IgD-negative memory B cell (primary cell): ENCODE measurements around the gene HTR5A. TPM values are rescaled to one million over a fixed set of nuclear protein-coding genes. Genes with fewer than 3 reads are reported as not detected.

Experiments used
- H3K27ac Mint-ChIP-seq, 3 donors: one replicate each; pipeline ENCODE4 v1.8.0; 2020 to 2022; ENCODE audit warnings: mild to moderate bottlenecking in 3 of 3, mixed read lengths in 3 of 3, moderate library complexity in 1 of 3
- H3K27me3 Mint-ChIP-seq: one replicate; pipeline ENCODE4 v1.8.0; 2021; ENCODE audit warnings: mixed read lengths
- H3K36me3 Mint-ChIP-seq: one replicate; pipeline ENCODE4 v1.8.0; 2020; ENCODE audit warnings: mild to moderate bottlenecking, mixed read lengths
- H3K4me1 Mint-ChIP-seq, 3 donors: one replicate each; pipeline ENCODE4 v1.8.0; 2020 to 2022; ENCODE audit warnings: mixed read lengths in 3 of 3, mild to moderate bottlenecking in 1 of 3
- H3K4me3 Mint-ChIP-seq, 4 donors: one replicate each; pipeline ENCODE4 v1.8.0; 2020 to 2022; ENCODE audit warnings: mild to moderate bottlenecking in 4 of 4, mixed read lengths in 4 of 4, moderate library complexity in 3 of 4
- H3K9me3 Mint-ChIP-seq, 3 donors: one replicate each; pipeline ENCODE4 v1.8.0; 2020 to 2021; ENCODE audit warnings: mixed read lengths in 3 of 3, mild to moderate bottlenecking in 1 of 3
- polyA plus RNA-seq: library from polyadenylated mRNA; unstranded; fragments of 300-500 nt; fragmentation: Illumina TruSeq; gene quantifications from one replicate; pipeline ENCODE4 v1.2.3, GENCODE V29; 2021

The HTR5A gene
- polyA plus RNA-seq, 1 donor from 2014 or later: not detected

- H3K27ac Mint-ChIP-seq: no peak overlapping the region
- no peaks in the 10 kb centered on the region for H3K4me1 Mint-ChIP-seq
- H3K36me3 Mint-ChIP-seq: no peaks in the 10 kb centered on the region
- no peak overlapping the region for H3K4me3 Mint-ChIP-seq
- H3K27me3 Mint-ChIP-seq: peaks cover 8% of the 10 kb centered on the region
- peaks cover 0 to 2% (median 0%) of the 10 kb centered on the region in 3 donors for H3K9me3 Mint-ChIP-seq
Observed at GRCh38 chr7:155108144-155108901, 38.2 kb downstream of the HTR5A start.

DNA sequence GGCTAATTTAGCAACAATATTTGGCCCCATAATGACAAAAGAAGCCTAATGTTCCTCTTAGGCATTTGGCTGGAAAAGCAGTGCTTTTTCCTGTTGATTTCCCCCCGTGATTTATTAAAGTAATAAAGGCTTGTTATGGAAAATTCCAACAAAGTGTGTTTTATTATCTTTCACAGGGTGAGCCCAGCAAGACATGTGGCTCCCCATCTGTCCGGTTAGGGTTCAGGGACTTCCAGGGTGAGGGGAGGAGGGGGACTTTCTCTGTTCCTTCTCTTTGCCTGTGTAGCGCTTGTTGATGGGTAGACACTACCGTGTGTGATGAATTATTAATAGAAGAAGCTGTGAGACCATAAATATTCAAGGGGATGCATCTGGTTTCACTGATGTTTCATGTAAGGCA, 39.0 kb downstream of the HTR5A start:
- Mint-ChIP-seq H3K27ac (no peak overlapping the region), H3K27me3 (peaks cover 8% of the 10 kb centered on the region), H3K36me3 (no peaks in the 10 kb centered on the region), H3K9me3 (peaks cover 0 to 2% (median 0%) of the 10 kb centered on the region in 3 donors), H3K4me1 (no peaks in the 10 kb centered on the region), H3K4me3 (no peak overlapping the region)

DNA sequence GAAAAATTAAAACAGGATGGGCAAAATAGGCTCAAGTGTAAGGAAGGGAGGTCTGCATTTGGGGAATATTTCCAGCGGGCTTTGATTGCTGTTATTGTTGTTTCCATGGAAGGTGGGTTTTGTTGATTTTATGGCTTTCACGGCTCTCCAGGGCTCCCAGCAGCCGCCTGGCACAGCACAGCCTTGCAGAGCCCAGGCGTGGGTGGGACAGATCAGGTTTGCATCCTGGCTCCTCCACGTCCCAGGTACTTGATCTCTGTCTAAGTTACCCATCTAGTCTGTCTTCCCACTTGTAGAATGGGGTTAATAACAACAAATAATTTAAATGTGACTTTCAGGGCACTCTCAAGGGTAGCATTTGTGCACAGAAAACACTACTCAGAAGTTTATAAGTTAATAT, 45.2 kb downstream of the HTR5A start:
- Mint-ChIP-seq H3K36me3 (no peaks in the 10 kb centered on the region), H3K27me3 (peaks cover 8% of the 10 kb centered on the region), H3K27ac (no peak overlapping the region)

DNA sequence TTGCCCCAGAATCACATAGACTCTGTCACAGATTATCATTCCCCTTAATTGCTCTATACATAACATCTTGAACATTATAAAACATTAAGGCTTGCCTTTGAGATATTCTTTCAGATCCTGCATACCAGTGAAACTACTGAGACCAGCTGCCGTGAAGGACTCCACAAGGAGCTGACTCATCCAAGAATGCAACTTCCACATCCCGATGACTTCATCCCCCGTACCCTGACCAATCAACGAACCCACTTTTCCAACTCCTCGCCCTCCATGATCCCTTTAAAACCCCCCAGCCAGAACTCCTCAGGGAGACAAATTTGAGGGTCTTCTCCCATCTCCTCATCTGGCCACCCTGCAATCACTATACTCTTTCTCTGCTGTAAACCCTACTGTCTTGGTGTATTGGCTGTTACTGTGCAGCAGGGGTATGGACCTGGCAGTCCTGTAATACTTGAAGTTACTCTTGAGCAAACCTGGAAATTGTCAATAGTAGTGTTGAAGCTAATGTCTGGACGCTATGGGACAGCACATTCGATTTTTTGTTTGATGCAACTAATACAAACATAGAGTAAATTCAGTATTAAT, 49.8 kb downstream of the HTR5A start:
- Mint-ChIP-seq H3K9me3 (peaks cover 0 to 11% (median 7%) of the 10 kb centered on the region in 3 donors), H3K4me1 (no peaks in the 10 kb centered on the region), H3K4me3 (peak overlapping the region in 1 of 4 donors; percentile 55), H3K27me3 (peaks cover 8% of the 10 kb centered on the region), H3K36me3 (no peaks in the 10 kb centered on the region), H3K27ac (peak overlapping the region in 1 of 3 donors; percentile 59)

More for the DNA sequence above, 45.2 kb downstream of the HTR5A start:
- Mint-ChIP-seq H3K9me3 (peaks cover 0 to 8% (median 7%) of the 10 kb centered on the region in 3 donors), H3K4me1 (no peaks in the 10 kb centered on the region), H3K4me3 (no peak overlapping the region)

GRCh38 chr7:155120460-155120859, 50.3 kb downstream of the HTR5A start:
- H3K4me1 Mint-ChIP-seq: no peaks in the 10 kb centered on the region
- peaks cover 0 to 11% (median 7%) of the 10 kb centered on the region in 3 donors for H3K9me3 Mint-ChIP-seq
- no peak overlapping the region for H3K4me3 Mint-ChIP-seq
- H3K27me3 Mint-ChIP-seq: peaks cover 8% of the 10 kb centered on the region
- no peaks in the 10 kb centered on the region for H3K36me3 Mint-ChIP-seq
- H3K27ac Mint-ChIP-seq: no peak overlapping the region

DNA sequence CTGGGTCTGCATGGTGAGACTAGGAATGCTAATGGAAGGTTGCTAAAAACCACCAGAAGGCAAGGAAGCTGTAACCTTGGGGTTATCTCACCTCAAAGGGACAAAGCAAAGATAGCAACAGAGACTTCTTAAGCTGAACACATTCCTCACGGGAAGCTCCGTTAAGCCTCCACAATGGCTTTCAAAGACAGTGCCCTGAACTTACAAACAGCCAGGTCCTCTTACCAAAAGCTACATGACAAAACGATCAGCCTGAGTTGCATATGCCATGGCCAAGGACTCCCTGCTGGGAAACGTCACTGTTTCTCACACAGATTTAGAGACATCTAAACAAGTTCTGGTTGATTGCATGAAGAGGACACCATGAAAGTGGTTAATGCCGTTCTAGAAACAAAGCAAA, 52.7 kb downstream of the HTR5A start:
- Mint-ChIP-seq H3K27ac (no peak overlapping the region), H3K4me1 (no peaks in the 10 kb centered on the region), H3K9me3 (peaks cover 0 to 7% (median 5%) of the 10 kb centered on the region in 3 donors), H3K36me3 (no peaks in the 10 kb centered on the region), H3K4me3 (no peak overlapping the region), H3K27me3 (peaks cover 8% of the 10 kb centered on the region)

DNA sequence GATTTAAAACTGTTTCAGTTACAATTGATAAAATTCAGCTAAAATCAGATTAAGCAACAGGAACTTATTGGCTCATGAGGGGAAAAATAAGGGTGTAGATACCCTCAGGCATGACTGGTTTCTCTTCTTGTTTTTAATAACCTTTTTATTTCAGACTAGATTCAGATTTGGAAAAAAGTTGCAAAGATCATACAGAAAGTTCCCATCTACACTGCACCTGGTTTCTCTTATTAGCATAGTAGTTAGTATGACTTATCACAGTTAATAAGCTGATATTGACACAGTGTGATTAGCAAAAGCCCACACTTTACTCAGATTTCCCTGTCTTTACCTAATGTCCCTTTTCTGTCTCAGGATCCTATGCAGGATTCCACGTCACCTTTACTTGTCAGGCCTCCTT, 53.3 kb downstream of the HTR5A start:
- Mint-ChIP-seq H3K9me3 (peaks cover 0 to 7% (median 5%) of the 10 kb centered on the region in 3 donors), H3K36me3 (no peaks in the 10 kb centered on the region), H3K4me1 (no peaks in the 10 kb centered on the region), H3K27me3 (peaks cover 12% of the 10 kb centered on the region), H3K4me3 (no peak overlapping the region), H3K27ac (no peak overlapping the region)

- Mint-ChIP-seq H3K27ac (peak overlapping the region in 1 of 3 donors; percentile 87), H3K4me3 (no peak overlapping the region), H3K27me3 (peaks cover 12% of the 10 kb centered on the region), H3K36me3 (no peaks in the 10 kb centered on the region), H3K4me1 (no peaks in the 10 kb centered on the region), H3K9me3 (peaks cover 0 to 5% (median 5%) of the 10 kb centered on the region in 3 donors)
Observed at GRCh38 chr7:155124706-155125105, 54.6 kb downstream of the HTR5A start.

DNA sequence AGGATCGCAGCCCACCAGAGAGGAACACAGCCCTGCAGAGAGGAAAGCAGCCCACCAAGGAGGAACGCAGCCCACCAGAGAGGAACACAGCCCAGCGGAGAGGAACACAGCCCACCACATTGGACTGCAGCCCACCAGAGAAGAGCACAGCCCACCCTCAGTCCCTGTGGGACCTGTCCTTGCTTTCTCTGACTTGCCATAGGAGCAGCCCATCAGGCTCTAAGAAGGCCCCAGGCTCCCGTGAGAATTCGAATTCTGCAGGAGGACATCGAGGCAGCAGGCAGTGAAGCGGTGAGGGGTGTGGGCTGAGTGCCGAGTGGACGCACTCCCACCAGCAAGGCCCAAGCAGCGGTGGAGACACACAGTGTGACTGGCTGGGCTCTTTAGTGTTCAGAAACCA, 59.1 kb downstream of the HTR5A start:
- no peak overlapping the region for H3K27ac Mint-ChIP-seq
- no peak overlapping the region for H3K4me3 Mint-ChIP-seq
- no peaks in the 10 kb centered on the region for H3K4me1 Mint-ChIP-seq
- no peaks in the 10 kb centered on the region for H3K36me3 Mint-ChIP-seq
- H3K9me3 Mint-ChIP-seq: peaks cover 0 to 2% (median 0%) of the 10 kb centered on the region in 3 donors
- H3K27me3 Mint-ChIP-seq: peaks cover 4% of the 10 kb centered on the region

GRCh38 chr7:155129789-155130188, 59.7 kb downstream of the HTR5A start:
- Mint-ChIP-seq H3K27me3 (peaks cover 4% of the 10 kb centered on the region), H3K27ac (no peak overlapping the region), H3K9me3 (peaks cover 0 to 2% (median 0%) of the 10 kb centered on the region in 3 donors), H3K4me3 (no peak overlapping the region), H3K4me1 (no peaks in the 10 kb centered on the region), H3K36me3 (no peaks in the 10 kb centered on the region)

DNA sequence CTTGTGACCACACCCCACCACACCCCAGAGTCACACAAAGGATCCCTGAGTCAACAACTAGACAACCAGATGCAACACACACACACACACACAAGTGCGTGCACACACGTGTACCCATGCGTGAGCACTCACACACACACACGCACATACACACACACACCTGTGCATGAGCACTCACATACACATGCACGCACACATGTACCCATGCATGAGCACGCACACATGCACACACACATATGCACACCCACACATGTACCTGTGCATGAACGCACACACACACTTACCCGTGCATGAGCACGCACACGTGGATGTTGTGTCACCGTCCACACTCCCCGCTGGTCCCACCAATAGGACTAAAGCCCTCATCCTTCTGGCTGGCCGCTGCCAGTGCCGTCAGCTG, 60.4 kb downstream of the HTR5A start:
- H3K36me3 Mint-ChIP-seq: no peaks in the 10 kb centered on the region
- H3K27ac Mint-ChIP-seq: no peak overlapping the region
- peaks cover 0 to 2% (median 0%) of the 10 kb centered on the region in 3 donors for H3K9me3 Mint-ChIP-seq
- no peaks in the 10 kb centered on the region for H3K4me1 Mint-ChIP-seq
- no peak overlapping the region for H3K4me3 Mint-ChIP-seq
- peaks cover 4% of the 10 kb centered on the region for H3K27me3 Mint-ChIP-seq

GRCh38 chr7:155131090-155131489, 61.0 kb downstream of the HTR5A start:
- Mint-ChIP-seq H3K9me3 (peaks cover 0 to 2% (median 0%) of the 10 kb centered on the region in 3 donors), H3K4me1 (no peaks in the 10 kb centered on the region), H3K27ac (no peak overlapping the region), H3K27me3 (peaks cover 4% of the 10 kb centered on the region), H3K4me3 (no peak overlapping the region), H3K36me3 (no peaks in the 10 kb centered on the region)

DNA sequence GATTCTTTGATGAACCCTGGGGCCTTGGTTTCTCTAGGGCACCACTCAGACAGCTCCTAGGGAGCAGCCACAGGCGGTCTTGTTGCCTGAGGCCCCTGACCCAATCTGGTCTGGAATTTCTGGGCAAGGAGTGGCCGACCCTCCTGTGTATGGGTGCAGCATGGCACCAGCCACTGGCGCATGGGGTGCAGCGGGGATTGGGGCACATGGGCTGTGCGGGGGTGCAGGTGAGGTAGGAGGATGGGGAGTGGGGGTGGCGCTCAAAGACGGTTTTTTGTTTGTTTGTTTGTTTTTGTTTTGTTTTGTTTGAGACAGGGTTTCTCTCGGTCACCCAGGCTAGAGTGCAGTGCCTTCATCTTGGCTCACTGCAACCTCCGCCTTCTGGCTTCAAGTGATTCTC, 62.3 kb downstream of the HTR5A start:
- Mint-ChIP-seq H3K9me3 (peaks cover 0 to 2% (median 0%) of the 10 kb centered on the region in 3 donors), H3K4me3 (no peak overlapping the region), H3K36me3 (no peaks in the 10 kb centered on the region), H3K27ac (peak overlapping the region in 1 of 3 donors; percentile 53), H3K4me1 (no peaks in the 10 kb centered on the region), H3K27me3 (peaks cover 4% of the 10 kb centered on the region)

DNA sequence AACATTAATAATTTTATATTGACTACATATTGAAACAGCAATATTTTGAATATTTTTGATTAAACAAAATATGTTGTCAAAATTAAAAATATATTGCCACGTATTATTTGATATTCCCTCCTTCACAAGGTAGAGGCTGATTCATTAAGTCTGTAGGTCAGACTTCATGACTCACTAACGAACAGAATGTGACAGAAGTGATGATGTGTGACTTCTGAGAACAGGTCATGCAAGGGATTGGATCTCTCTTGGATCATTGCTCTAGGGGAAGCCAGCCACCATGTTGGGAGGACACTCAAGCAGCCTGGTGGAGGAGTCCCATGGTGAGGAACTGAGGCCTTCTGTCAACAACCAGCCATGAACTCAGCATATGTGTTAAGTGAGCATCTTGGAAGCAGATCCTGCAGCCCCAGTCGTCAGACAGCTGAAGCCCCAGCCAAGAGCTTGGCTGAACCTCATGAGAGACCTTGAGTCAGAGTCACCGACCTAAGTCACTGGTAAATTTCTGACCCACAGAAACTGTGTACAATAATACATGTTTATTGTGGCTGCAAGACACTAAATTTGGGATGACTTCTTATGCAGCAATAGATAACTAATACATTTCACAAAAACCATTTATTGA, 66.6 kb downstream of the HTR5A start:
- Mint-ChIP-seq H3K27ac (no peak overlapping the region), H3K9me3 (no peaks in the 10 kb centered on the region), H3K27me3 (peaks cover 12% of the 10 kb centered on the region), H3K4me1 (no peaks in the 10 kb centered on the region), H3K36me3 (no peaks in the 10 kb centered on the region), H3K4me3 (no peak overlapping the region)
